ENCODE results near the gene NBEAL2.

NBEAL2 gene

GRCh38 chr3:46943237-46944187 lies 36.0 kb upstream of the NBEAL2 start:
- DNase-seq (ENCODE audit: low read depth), result no peak

DNA sequence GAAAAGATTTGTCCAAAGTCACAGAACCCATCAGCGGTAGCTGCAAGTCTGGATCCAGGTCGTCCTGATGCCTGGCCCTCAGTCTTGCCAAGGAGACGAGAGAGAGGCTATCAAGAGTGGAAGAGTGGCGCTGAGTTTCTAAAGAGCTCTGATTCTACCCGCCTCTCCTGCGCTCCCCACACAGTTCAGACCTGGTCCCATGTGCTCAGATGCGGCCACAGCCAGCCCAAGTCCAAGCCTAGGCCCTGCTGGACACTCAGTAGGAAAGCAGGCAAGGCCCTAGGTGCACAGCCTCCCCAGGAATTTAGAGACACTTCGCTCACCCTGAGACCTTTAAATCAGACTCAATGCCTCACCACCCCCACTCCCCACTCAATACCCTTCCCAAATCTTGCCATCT lies 35.3 kb upstream of the NBEAL2 start:
- no peak for DNase-seq (ENCODE audit: low read depth)

DNA sequence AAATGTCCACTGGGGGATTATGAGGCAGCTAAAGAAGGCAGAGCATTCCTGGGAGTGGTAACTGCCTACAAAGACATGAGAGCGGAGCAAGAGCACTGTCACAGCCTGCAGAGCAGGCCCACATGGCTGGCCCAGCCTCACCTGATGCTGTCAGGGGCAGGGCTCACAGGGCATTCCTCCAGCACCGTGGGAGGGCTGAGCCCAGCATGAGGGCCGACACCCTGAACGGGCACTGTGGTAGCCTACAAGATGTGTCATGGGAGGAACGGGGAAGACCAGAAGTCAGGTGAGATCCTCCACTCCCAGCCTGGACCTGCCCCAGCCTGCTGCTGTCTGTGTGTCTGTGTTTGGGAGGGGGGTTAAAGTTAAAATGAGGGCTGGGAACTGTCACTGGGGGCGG lies 33.0 kb upstream of the NBEAL2 start:
- DNase-seq (ENCODE audit: low read depth), result no peak

GRCh38 chr3:46946856-46947545 lies 32.5 kb upstream of the NBEAL2 start:
- no peak for DNase-seq (ENCODE audit: low read depth)

- DNase-seq (ENCODE audit: low read depth), result no peak
Measured at GRCh38 chr3:46947546-46947901, 31.9 kb upstream of the NBEAL2 start.

GRCh38 chr3:46947981-46948791 lies 31.3 kb upstream of the NBEAL2 start:
- DNase-seq (ENCODE audit: low read depth), result no peak

GRCh38 chr3:46948830-46949671 lies 30.4 kb upstream of the NBEAL2 start:
- no peak for DNase-seq (ENCODE audit: low read depth)

DNA sequence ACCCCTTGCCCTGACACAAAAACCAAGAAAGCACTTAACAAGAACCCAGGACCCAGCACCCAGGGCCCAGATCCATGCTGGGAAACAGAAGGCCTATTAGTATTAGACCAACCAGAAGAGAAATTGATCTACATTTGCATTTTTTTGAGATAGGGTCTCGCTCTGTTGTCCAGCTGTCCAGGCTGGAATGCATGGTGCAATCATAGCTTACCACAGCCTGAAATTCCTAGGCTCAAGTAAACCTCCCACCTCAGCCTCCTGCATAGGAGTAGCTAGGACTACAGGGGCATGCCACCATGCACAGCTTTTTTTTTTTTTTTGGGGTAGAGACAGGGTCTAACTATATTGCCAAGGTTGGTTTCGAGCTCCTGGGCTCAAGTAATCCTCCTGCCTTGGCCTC lies 29.3 kb upstream of the NBEAL2 start:
- no peak for DNase-seq (ENCODE audit: low read depth)

DNA sequence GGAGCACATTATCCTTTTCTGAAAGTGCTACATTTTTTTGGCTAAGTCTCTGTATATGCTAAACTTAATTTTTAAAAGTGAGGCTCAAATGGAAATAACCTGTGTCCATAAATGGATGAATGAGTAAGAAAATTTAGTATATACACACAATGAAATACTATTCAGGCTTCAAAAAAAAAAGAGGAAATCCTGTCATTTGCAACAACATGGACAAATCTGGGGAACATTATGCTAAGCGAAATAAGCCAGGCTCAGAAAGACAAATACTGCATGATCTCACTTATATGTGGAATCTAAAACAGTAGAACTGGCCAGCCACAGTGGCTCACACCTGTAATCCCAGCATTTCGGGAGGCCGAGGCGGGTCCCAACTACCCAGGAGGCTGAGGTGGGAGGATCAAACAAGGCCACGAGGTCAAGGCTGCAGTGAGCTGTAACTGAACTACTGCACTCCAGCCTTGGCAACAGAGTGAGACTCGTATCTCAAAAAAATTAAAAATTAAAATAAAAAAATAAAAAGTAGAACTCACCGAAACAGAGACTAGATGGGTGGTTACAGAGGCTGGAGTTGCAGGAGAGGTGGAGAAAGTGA lies 28.7 kb upstream of the NBEAL2 start:
- DNase-seq (ENCODE audit: low read depth), result no peak

DNA sequence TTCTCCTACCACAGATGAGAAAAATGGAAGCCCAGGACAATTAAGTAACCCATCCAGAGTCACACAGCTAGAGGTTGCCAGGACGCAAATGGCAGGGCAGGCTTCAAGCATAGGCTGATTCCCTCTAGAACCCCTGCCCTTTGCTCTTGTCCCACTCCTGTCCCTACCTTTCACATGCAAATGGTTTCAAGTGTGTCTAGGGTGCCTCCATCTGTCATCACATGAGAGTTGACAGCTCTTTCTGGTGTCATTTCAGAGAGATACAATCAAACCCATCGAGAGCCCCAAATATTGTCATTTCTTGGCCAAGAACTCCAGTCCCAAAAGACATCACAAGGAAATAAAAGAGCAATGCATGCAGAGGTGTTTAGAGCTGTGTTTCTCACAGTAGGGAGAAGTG lies 26.7 kb upstream of the NBEAL2 start:
- DNase-seq (ENCODE audit: low read depth), result no peak

DNA sequence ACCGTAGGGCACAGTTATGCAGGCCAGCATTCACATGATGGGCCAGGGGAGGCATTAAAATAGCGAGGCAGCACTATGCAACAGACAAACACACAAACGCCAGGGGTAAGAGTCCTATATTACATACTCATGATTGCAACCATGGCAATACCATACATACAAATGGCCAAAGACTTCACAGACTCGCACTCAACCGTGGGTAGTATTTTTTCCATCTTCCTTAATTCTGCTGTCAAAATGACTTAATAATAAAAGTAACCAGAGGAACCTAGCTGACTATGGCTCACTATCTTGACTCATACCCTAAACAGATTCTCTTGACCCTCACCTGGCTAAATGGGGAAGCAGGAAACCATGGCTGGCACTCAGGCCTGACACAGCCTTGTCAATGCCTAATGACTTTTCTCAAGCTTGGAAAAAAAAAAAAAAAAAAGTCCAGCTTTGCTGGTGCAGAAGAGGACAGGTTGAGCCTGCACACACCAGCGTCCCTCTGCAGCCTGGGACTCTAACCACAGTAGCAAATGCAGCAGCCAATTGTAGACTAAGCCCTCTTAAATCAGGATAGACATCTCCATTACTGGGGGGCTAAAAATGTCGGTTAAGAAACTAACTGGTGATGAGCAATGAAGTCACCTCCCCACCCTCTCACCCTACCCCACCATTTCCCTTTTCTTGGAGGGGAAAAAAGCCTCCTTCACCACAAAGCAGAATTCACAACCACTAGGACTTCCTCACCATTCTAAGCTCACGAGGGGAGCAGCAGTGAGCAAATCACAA lies 26.0 kb upstream of the NBEAL2 start:
- DNase-seq (ENCODE audit: low read depth), result no peak

DNA sequence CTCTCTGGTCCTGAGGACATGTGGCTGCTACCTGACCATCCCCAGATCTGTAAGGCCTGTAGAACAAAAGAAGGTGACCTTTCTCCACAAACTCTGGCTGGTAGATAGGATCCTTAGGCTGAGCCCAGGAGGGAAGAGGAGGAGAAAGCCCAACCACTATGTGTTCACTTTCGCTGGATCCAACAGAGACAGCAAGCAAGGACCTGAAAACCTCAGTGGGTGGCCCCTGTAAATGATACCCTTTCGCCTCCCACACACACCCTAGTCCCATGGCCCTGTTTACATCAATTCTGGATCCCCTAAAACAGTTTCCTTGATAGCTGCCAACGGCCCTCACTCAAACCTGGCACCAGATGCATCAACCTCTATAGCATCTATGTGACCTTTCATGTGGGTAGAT lies 25.3 kb upstream of the NBEAL2 start:
- DNase-seq (ENCODE audit: low read depth), result no peak

DNA sequence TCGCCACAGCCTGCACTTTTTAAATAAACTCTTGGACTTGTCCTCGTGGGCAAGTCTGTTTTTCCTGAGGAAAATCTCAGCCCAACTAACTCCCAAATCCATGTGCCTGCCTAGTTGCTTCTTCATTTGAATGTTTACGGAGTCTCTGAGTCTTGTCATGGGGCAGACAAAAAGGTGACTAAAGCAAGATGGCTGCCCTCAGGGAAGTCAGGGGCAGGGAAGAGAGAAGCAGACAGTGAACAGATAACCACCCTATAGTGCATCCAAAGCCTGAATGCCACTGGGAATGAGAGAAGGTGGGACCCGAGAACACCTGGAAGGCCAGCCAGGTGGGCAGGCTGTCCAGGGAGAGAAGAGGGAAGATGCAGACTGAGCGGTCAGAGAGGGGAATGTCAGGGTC lies 24.3 kb upstream of the NBEAL2 start:
- no peak for DNase-seq (ENCODE audit: low read depth)

DNA sequence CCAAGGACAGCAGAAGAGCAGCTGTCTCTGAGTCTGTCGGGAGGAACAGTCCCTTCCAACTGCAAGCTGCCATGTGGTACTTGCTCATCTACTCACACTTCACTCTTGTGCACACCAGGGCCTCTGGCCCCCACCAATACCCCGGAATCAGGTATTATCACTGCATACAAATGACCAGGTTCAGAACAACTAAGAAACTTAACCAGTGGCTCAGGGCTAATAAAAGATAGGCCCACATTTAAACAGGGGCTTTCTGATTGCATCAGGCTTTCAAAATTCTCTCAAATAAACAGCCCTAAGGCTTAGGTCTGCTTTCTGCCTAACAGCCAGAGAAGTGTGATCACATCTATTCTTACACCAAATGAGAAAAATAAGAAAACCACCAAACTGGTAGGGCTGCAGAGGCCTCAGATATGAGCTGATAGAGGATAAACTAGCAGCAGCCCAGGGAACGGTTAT lies 23.6 kb upstream of the NBEAL2 start:
- DNase-seq (ENCODE audit: low read depth), result no peak

GRCh38 chr3:46957092-46957820 lies 22.2 kb upstream of the NBEAL2 start:
- no peak for DNase-seq (ENCODE audit: low read depth)

DNA sequence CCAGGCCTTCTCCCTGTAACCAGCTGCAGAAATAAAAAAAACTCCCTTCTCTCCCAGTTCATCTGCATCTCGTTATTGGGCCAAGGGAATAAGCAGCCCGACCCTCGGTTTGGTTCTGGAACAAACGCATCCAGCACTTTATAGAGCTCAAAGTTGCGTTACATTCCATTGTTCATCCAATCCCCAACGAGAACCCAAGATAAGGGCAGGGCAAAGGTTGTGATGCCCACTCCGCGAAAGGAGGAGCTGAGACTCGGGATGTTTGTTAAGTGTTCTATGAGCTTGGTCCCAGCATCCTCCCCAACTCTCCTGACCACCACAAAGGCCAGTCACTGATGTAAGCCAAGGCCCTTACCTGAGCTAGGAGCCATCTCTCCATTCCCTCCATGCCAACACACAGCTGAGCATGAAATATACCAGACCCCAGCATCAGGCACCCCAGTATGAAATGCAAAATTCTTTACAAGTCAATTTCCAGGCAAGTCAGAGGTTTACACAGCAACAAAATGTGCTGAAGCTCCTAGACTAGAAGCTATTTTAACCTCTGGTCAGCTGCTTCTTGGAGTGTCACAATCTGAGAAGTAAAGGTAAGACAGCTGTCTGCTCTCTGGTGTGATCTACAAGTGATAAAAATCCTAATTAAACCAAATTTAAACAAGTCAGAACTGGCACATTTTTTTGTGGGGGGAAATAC lies 20.9 kb upstream of the NBEAL2 start:
- DNase-seq (ENCODE audit: low read depth), result no peak

DNA sequence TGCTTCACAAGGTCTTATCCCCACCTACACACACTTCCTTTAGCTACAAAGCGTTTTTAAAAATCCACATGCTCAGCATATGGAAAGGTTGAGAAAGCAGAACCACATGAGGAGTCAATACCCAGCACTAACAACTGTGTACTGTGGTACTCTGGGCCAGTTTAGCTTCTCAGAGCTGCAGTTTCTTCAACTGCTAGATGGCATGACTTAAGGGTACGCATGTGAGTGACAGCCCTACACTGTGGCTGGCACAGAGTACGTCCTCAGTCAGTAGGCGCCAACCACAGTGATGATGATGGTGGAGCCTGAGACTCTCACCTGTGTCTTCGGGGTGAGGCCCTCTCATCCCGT lies 20.3 kb upstream of the NBEAL2 start:
- DNase-seq (ENCODE audit: low read depth), result no peak

DNA sequence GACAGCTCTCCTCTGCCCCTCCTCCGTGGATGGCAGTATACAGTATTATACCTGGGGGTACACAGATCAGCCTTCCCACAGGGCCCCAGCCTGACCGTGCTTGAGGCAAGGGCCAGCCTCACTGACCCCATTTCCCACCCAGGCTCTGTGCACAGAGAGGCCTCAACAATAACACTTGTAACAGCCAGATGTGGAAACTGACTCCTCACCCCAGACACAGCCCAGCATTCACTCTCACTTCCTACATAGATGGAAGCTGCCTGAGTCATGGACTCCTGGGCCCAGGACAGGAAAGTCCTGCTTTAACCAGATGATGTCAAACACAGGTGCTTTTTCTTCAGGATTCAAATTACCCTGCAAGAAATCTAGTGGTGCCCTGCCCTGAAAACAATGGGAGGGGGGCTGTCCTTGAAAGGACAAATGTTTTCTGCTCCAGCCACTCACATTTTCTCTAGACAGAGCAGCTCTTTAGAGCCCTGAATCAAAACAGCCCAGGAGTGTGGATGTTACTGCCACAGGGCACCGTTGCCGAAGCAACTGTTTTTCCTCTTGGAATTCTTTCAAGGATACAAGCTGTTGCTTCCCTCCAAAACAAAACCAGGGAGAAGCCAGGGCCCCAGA lies 19.3 kb upstream of the NBEAL2 start:
- DNase-seq (ENCODE audit: low read depth), result no peak

- DNase-seq (ENCODE audit: low read depth), result no peak
Measured at GRCh38 chr3:46960835-46961234, 18.6 kb upstream of the NBEAL2 start.

Measured in stromal cell of bone marrow (primary cell).